ENCODE results near the gene PPP2R2B.
"Not testable (repeated sequence)": the region's sequence is repeated elsewhere in the genome, so short reads cannot be mapped to it uniquely, and the experiment has no call there.

The PPP2R2B gene

GRCh38 chr5:146643776-146644175, 234.8 kb downstream of the PPP2R2B start:
- no peak for DNase-seq

GRCh38 chr5:146642410-146642809, 236.1 kb downstream of the PPP2R2B start:
- no peak for DNase-seq

- DNase-seq, result no peak
Measured at GRCh38 chr5:146641941-146642340, 236.6 kb downstream of the PPP2R2B start.

- DNase-seq, result no peak
Measured at GRCh38 chr5:146640285-146640896, 238.2 kb downstream of the PPP2R2B start.

GRCh38 chr5:146635443-146635842, 243.1 kb downstream of the PPP2R2B start:
- DNase-seq, result no peak

GRCh38 chr5:146633323-146633764, 245.2 kb downstream of the PPP2R2B start:
- no peak for DNase-seq

GRCh38 chr5:146632620-146633322, 245.8 kb downstream of the PPP2R2B start:
- DNase-seq, result no peak

GRCh38 chr5:146630472-146630871, 248.1 kb downstream of the PPP2R2B start:
- DNase-seq, result no peak

- DNase-seq, result no peak
Measured at GRCh38 chr5:146628950-146629349, 249.6 kb downstream of the PPP2R2B start.

GRCh38 chr5:146626936-146627335, 251.6 kb downstream of the PPP2R2B start:
- no peak for DNase-seq

- no peak for DNase-seq
Measured at GRCh38 chr5:146624179-146624578, 254.4 kb downstream of the PPP2R2B start.

GRCh38 chr5:146623666-146624065, 254.9 kb downstream of the PPP2R2B start:
- no peak for DNase-seq

- no peak for DNase-seq
Measured at GRCh38 chr5:146623009-146623408, 255.5 kb downstream of the PPP2R2B start.

- DNase-seq, result no peak
Measured at GRCh38 chr5:146622391-146622790, 256.2 kb downstream of the PPP2R2B start.

GRCh38 chr5:146620669-146621051, 257.9 kb downstream of the PPP2R2B start:
- DNase-seq, result no peak

- no peak for DNase-seq
Measured at GRCh38 chr5:146620031-146620668, 258.4 kb downstream of the PPP2R2B start.

GRCh38 chr5:146618434-146618833, 260.1 kb downstream of the PPP2R2B start:
- DNase-seq, result no peak

GRCh38 chr5:146609731-146610130, 268.8 kb downstream of the PPP2R2B start:
- not testable (repeated sequence) for DNase-seq

GRCh38 chr5:146607659-146608332, 270.8 kb downstream of the PPP2R2B start:
- DNase-seq, result no peak

GRCh38 chr5:146606893-146607292, 271.7 kb downstream of the PPP2R2B start:
- DNase-seq, result no peak

GRCh38 chr5:146600376-146600775, 278.2 kb downstream of the PPP2R2B start:
- DNase-seq, result no peak

- no peak for DNase-seq
Measured at GRCh38 chr5:146599261-146599660, 279.3 kb downstream of the PPP2R2B start.

GRCh38 chr5:146595088-146595487, 283.5 kb downstream of the PPP2R2B start:
- no peak for DNase-seq

- no peak for DNase-seq
Measured at GRCh38 chr5:146592352-146592751, 286.2 kb downstream of the PPP2R2B start.
